IMR-90 (cell line): ENCODE data around the gene DNAJC3. TPM values are rescaled to one million over a fixed set of nuclear protein-coding genes. Genes with fewer than 3 reads are reported as not detected.
A peak's percentile ranks its signal among the peaks of the same experiment; 100 is the strongest.

Experiments
- ATAC-seq: fragments of 200-7000 bp; cut with Tn5 transposase; 2 replicates; pipeline ENCODE4 v1.9.1; 2020; ENCODE audit warnings: low read depth, mild to moderate bottlenecking, moderate library complexity
- BruUV-seq: library from RNA; stranded (reverse); fragments of 400-500 nt; replicated peaks from 2 replicates; lab custom pipeline; 2021; lab: Mats Ljungman, UMichigan
- CTCF ChIA-PET: fragments of 300-600 bp; formaldehyde crosslinking; extraction: SDS; loops from one replicate; lab custom pipeline; 2021; ENCODE audit warnings: antibody characterized with exemption; lab: Yijun Ruan, JAX
- POLR2A ChIA-PET: fragments of 300-600 bp; sonication (Branson Sonifier 250); formaldehyde crosslinking; loops from one replicate; lab custom pipeline; 2022; ENCODE audit warnings: antibody characterized with exemption; ENCODE audit not compliant: unreplicated experiment; lab: Charles Lee
- DNase-seq: peaks from one replicate; pipeline ENCODE4 v3.0.0; 2013
- H2AFZ ChIP-seq: replicated peaks from 2 replicates; pipeline ENCODE3; 2013; ENCODE audit warnings: low read length, mild to moderate bottlenecking; ENCODE audit not compliant: poor library complexity
- H2AK5ac ChIP-seq: 2 replicates; pipeline ENCODE4 v1.6.1; 2013; ENCODE audit warnings: low read depth, low read length, inconsistent platforms
- H2AK9ac ChIP-seq: replicated peaks from 2 replicates; pipeline ENCODE3; 2013; ENCODE audit warnings: mild to moderate bottlenecking, low read depth, low read length, moderate library complexity; ENCODE audit not compliant: poor library complexity
- H2BK120ac ChIP-seq: 2 replicates; pipeline ENCODE4 v1.6.1; 2013; ENCODE audit warnings: low read depth, low read length, inconsistent platforms
- H2BK15ac ChIP-seq: 3 replicates; pipeline ENCODE4 v1.6.1; 2013; ENCODE audit warnings: low read depth, low read length, inconsistent platforms
- H2BK20ac ChIP-seq: 2 replicates; pipeline ENCODE4 v1.6.1; 2013; ENCODE audit warnings: low read depth, mild to moderate bottlenecking, inconsistent platforms, low read length, moderate library complexity
- H2BK5ac ChIP-seq: 2 replicates; pipeline ENCODE4 v1.6.1; 2013; ENCODE audit warnings: mild to moderate bottlenecking, low read depth, low read length, inconsistent platforms; ENCODE audit not compliant: poor library complexity, severe bottlenecking
- H3K14ac ChIP-seq: replicated peaks from 2 replicates; pipeline ENCODE4 v1.6.1; 2013; ENCODE audit warnings: low read depth, low read length, inconsistent platforms
- H3K18ac ChIP-seq: 2 replicates; pipeline ENCODE4 v1.6.1; 2013; ENCODE audit warnings: low read depth, low read length, control low read depth
- H3K23ac ChIP-seq: 2 replicates; pipeline ENCODE4 v1.6.1; 2013; ENCODE audit warnings: low read depth, low read length, inconsistent platforms
- H3K27ac ChIP-seq: 2 replicates; pipeline ENCODE4 v1.5.1; 2013; ENCODE audit warnings: mild to moderate bottlenecking, control low read depth, low read length; ENCODE audit not compliant: insufficient read depth
- H3K27me3 ChIP-seq: 2 replicates; pipeline ENCODE4 v1.6.1; 2013; ENCODE audit warnings: low read length; ENCODE audit not compliant: control insufficient read depth, insufficient read depth
- H3K36me3 ChIP-seq: 2 replicates; pipeline ENCODE4 v1.6.1; 2013; ENCODE audit warnings: low read length, mixed read lengths; ENCODE audit not compliant: control insufficient read depth, insufficient read depth
- H3K4ac ChIP-seq: 2 replicates; pipeline ENCODE4 v1.6.1; 2013; ENCODE audit warnings: low read depth, low read length, inconsistent platforms
- H3K4me1 ChIP-seq: 2 replicates; pipeline ENCODE4 v1.6.1; 2013; ENCODE audit warnings: low read length, mixed read lengths; ENCODE audit not compliant: control insufficient read depth, insufficient read depth
- H3K4me2 ChIP-seq: 2 replicates; pipeline ENCODE4 v1.6.1; 2013; ENCODE audit warnings: low read depth, mild to moderate bottlenecking, control low read depth, low read length, moderate library complexity
- H3K4me3 ChIP-seq: 2 replicates; pipeline ENCODE4 v1.5.1; 2013; ENCODE audit warnings: low read depth, mild to moderate bottlenecking, control low read depth, low read length, moderate library complexity; ENCODE audit not compliant: insufficient read depth
- H3K56ac ChIP-seq: 2 replicates; pipeline ENCODE4 v1.6.1; 2013; ENCODE audit warnings: low read length, inconsistent platforms; ENCODE audit not compliant: insufficient read depth; ENCODE audit errors: extremely low read depth
- H3K79me1 ChIP-seq, 2 experiments: 2 replicates each; pipeline ENCODE4 v1.6.1; 2013; ENCODE audit warnings: low read length in 2 of 2, inconsistent platforms in 1 of 2, low read depth in 1 of 2
- H3K9ac ChIP-seq: 2 replicates; pipeline ENCODE4 v1.6.1; 2013; ENCODE audit warnings: low read depth, low read length, control low read depth
- H3K9me1 ChIP-seq: 2 replicates; pipeline ENCODE4 v1.6.1; 2013; ENCODE audit warnings: low read length, inconsistent platforms; ENCODE audit not compliant: insufficient read depth
- H3K9me3 ChIP-seq: 2 replicates; pipeline ENCODE4 v1.6.1; 2013; ENCODE audit warnings: low read length; ENCODE audit not compliant: control insufficient read depth, insufficient read depth
- H4K20me1 ChIP-seq: 2 replicates; pipeline ENCODE4 v1.6.1; 2013; ENCODE audit warnings: low read length, inconsistent platforms; ENCODE audit not compliant: insufficient read depth
- H4K5ac ChIP-seq: 2 replicates; pipeline ENCODE4 v1.6.1; 2013; ENCODE audit warnings: mild to moderate bottlenecking, low read depth, low read length, control low read depth
- H4K8ac ChIP-seq, 2 experiments: 2 replicates each; pipeline ENCODE4 v1.6.1; 2013; ENCODE audit warnings: low read depth in 2 of 2, low read length in 2 of 2, control low read depth in 1 of 2, inconsistent platforms in 1 of 2
- H4K91ac ChIP-seq: 2 replicates; pipeline ENCODE4 v1.6.1; 2013; ENCODE audit warnings: low read depth, low read length, inconsistent platforms; ENCODE audit not compliant: insufficient read depth
- BHLHE40 ChIP-seq: fragments of 150-350 bp; IDR thresholded peaks from 2 replicates; pipeline ENCODE4 v1.6.1; 2016; ENCODE audit warnings: mild to moderate bottlenecking, low read depth, low read length
- CEBPB ChIP-seq: IDR thresholded peaks from 2 replicates; pipeline ENCODE4 v1.6.1; 2012; ENCODE audit warnings: low read depth, low read length, improper control_type of control experiment
- CHD1 ChIP-seq: IDR thresholded peaks from 2 replicates; pipeline ENCODE4 v1.6.1; 2012; ENCODE audit warnings: low read depth, low read length, improper control_type of control experiment
- CTCF ChIP-seq: conservative IDR thresholded peaks from 2 replicates; pipeline ENCODE4 v1.5.1; 2012; ENCODE audit warnings: mild to moderate bottlenecking, low read depth, low read length, improper control_type of control experiment
- FOS ChIP-seq: fragments of 150-350 bp; IDR thresholded peaks from 2 replicates; pipeline ENCODE4 v1.6.1; 2016; ENCODE audit warnings: low read depth, low read length
- MAFK ChIP-seq: IDR thresholded peaks from 2 replicates; pipeline ENCODE4 v1.6.1; 2012; ENCODE audit warnings: low read depth, low read length, improper control_type of control experiment
- MAZ ChIP-seq: IDR thresholded peaks from 2 replicates; pipeline ENCODE4 v1.6.1; 2012; ENCODE audit warnings: low read depth, mild to moderate bottlenecking, low read length, improper control_type of control experiment, moderate library complexity, borderline replicate concordance
- MXI1 ChIP-seq: IDR thresholded peaks from 2 replicates; pipeline ENCODE4 v1.6.1; 2012; ENCODE audit warnings: low read depth, mild to moderate bottlenecking, low read length, moderate library complexity, borderline replicate concordance
- NFE2L2 ChIP-seq: fragments of 150-350 bp; IDR thresholded peaks from 2 replicates; pipeline ENCODE4 v1.6.1; 2016; ENCODE audit warnings: low read depth, mild to moderate bottlenecking, low read length
- POLR2A ChIP-seq: IDR thresholded peaks from 2 replicates; pipeline ENCODE4 v1.6.1; 2012; ENCODE audit warnings: mild to moderate bottlenecking, low read depth, low read length
- RAD21 ChIP-seq: IDR thresholded peaks from 2 replicates; pipeline ENCODE4 v1.6.1; 2012; ENCODE audit warnings: low read length, improper control_type of control experiment
- RCOR1 ChIP-seq: IDR thresholded peaks from 2 replicates; pipeline ENCODE4 v1.6.1; 2012; ENCODE audit warnings: mild to moderate bottlenecking, low read length, improper control_type of control experiment; ENCODE audit not compliant: insufficient replicate concordance
- RFX5 ChIP-seq: IDR thresholded peaks from 2 replicates; pipeline ENCODE4 v1.8.0; 2012; ENCODE audit warnings: low read depth, mild to moderate bottlenecking, low read length, moderate library complexity
- SMC3 ChIP-seq: fragments of 150-350 bp; IDR thresholded peaks from 2 replicates; pipeline ENCODE4 v1.6.1; 2016; ENCODE audit warnings: low read depth, mild to moderate bottlenecking, antibody characterized with exemption, low read length, moderate library complexity
- USF2 ChIP-seq: fragments of 150-350 bp; IDR thresholded peaks from 2 replicates; pipeline ENCODE4 v1.6.1; 2017; ENCODE audit warnings: mild to moderate bottlenecking, antibody characterized with exemption, low read length, low read depth
- WGBS, 2 experiments: methylation state at CpG; one replicate each; pipeline versions ENCODE4 v1.1.5 to v1.1.7; 2013; ENCODE audit warnings: missing lambda C conversion rate in 2 of 2; ENCODE audit not compliant: insufficient read length in 1 of 2; ENCODE audit errors: extremely low coverage in 2 of 2; 5-methylcytosine and 5-hydroxymethylcytosine counted together
- dilution Hi-C: fragments of 300-500 bp; cut with HindIII; formaldehyde crosslinking; loops from one replicate; pipeline ENCODE4 v1.14.3; 2018; ENCODE audit warnings: low sequenced_read_pairs; ENCODE audit not compliant: unreplicated experiment
- in situ Hi-C: fragments of 300-500 bp; cut with MboI; formaldehyde crosslinking; loops from 3 replicates; pipeline ENCODE4 v1.14.3; 2019; ENCODE audit warnings: low sequenced_read_pairs, inconsistent platforms, mixed read lengths
- intact Hi-C: fragments of 100-400 bp; cut with micrococcal nuclease; formaldehyde crosslinking; loops from 2 replicates; pipeline ENCODE4 v1.10.0; 2022
- polyA plus RNA-seq, 3 experiments: library from polyadenylated mRNA; depleted of rRNA; stranded (reverse); fragments of >200 nt; gene quantifications; 2 replicates each; pipeline ENCODE4 v1.2.3, GENCODE V29; 2012; ENCODE audit warnings: low replicate concordance in 1 of 3
- total RNA-seq: library from RNA; depleted of rRNA; stranded (reverse); fragments of >200 nt; gene quantifications from 2 replicates; pipeline ENCODE4 v1.2.3, GENCODE V29; 2012
- TF ChIP-seq, protein P1 (sequence below): fragments of 150-350 bp; IDR thresholded peaks from 2 replicates; pipeline ENCODE4 v1.6.1; 2016; ENCODE audit warnings: low read depth, mild to moderate bottlenecking, low read length, moderate library complexity, borderline replicate concordance

Gene DNAJC3
- total and polyA plus RNA-seq, 2 of the 4 experiments (the other 2 are of a cell fraction): 10.7 to 28.5 TPM

- no peak overlapping the region for H3K18ac ChIP-seq
- intact Hi-C loops (no loop called here), in situ Hi-C loops (no loop called here), dilution Hi-C loops (no loop called here)
- H3K14ac ChIP-seq: no peak overlapping the region
- no peak overlapping the region for H2AK5ac ChIP-seq
- H3K23ac ChIP-seq: no peak overlapping the region
- no CpG with 5 or more reads among the region's 2 CpGs for WGBS, 2 experiments
- H3K4me2 ChIP-seq: no peak overlapping the region
- peaks cover 38 to 78% of the 10 kb centered on the region in 2 experiments for H3K79me1 ChIP-seq
- peak; percentile 27; the same call in 1 of the 2 replicates for ATAC-seq
- no peak overlapping the region for H2BK20ac ChIP-seq
- no peak overlapping the region for H3K27ac ChIP-seq
- peaks cover 55% of the 10 kb centered on the region for H4K20me1 ChIP-seq
- H2BK120ac ChIP-seq: no peak overlapping the region
- H2AFZ ChIP-seq: no peak overlapping the region
- CTCF ChIA-PET: interaction anchor here (0.6 kb wide), 2 partner anchors 23 to 69 kb away, joined by 4 to 5 read pairs; no protein-coding TSS in a partner anchor
- DNase-seq: peak; percentile 26
- H4K91ac ChIP-seq: no peak overlapping the region
- no peak overlapping the region for H3K4ac ChIP-seq
- no peak overlapping the region for H2BK5ac ChIP-seq
- POLR2A ChIA-PET: no interaction called here
- H3K56ac ChIP-seq: no peak overlapping the region
- no peaks in the 10 kb centered on the region for H3K27me3 ChIP-seq
- no peak overlapping the region for H2BK15ac ChIP-seq
- peaks cover 2% of the 10 kb centered on the region; the same call in 1 of the 2 replicates for H3K4me1 ChIP-seq
- H3K9me1 ChIP-seq: peaks cover 5% of the 10 kb centered on the region
- H4K8ac ChIP-seq: no peak overlapping the region
- TF ChIP-seq CEBPB (no peak), RCOR1 (no peak), MAZ (no peak), SMC3 (no peak), BHLHE40 (no peak), NFE2L2 (no peak), CTCF (no peak), USF2 (no peak), FOS (no peak), CHD1 (no peak), MXI1 (no peak), RFX5 (no peak), POLR2A (no peak), RAD21 (no peak), MAFK (no peak)
- TF ChIP-seq, protein P1, sequence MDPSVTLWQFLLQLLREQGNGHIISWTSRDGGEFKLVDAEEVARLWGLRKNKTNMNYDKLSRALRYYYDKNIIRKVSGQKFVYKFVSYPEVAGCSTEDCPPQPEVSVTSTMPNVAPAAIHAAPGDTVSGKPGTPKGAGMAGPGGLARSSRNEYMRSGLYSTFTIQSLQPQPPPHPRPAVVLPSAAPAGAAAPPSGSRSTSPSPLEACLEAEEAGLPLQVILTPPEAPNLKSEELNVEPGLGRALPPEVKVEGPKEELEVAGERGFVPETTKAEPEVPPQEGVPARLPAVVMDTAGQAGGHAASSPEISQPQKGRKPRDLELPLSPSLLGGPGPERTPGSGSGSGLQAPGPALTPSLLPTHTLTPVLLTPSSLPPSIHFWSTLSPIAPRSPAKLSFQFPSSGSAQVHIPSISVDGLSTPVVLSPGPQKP: no peak
- no TSS peak for BruUV-seq
- H3K36me3 ChIP-seq: no peaks in the 10 kb centered on the region
- no peak overlapping the region for H4K5ac ChIP-seq
- H3K4me3 ChIP-seq: no peak overlapping the region
- no peaks in the 10 kb centered on the region for H3K9me3 ChIP-seq
- no peak overlapping the region for H2AK9ac ChIP-seq
- no peak overlapping the region for H3K9ac ChIP-seq
Measured at GRCh38 chr13:95703576-95703975, 26.6 kb downstream of the DNAJC3 start.
